Skin of body (tissue), 2 donors: Measurements from ENCODE around the gene MED13L. TPM values are rescaled to one million over a fixed set of nuclear protein-coding genes. Genes with fewer than 3 reads are reported as not detected.

Source experiments
- DNase-seq: peaks from one replicate; lab custom pipeline; 2025; lab: John Stamatoyannopoulos, UW
- total RNA-seq: library from RNA; depleted of rRNA; stranded (reverse); fragments of >200 nt; gene quantifications from one replicate; pipeline ENCODE4 v1.2.3, GENCODE V29; 2014

The MED13L gene
- total RNA-seq, 1 donor from 2014 or later, result 171 TPM

- DNase-seq, result no peak
These were observed 183.6 kb downstream of the MED13L start for GRCh38 chr12:116093915-116094314.

- no peak for DNase-seq
These were observed 184.7 kb downstream of the MED13L start for GRCh38 chr12:116092776-116093175.

GRCh38 chr12:116092162-116092561 lies 185.3 kb downstream of the MED13L start:
- DNase-seq, result no peak

- DNase-seq, result no peak
These were observed 185.9 kb downstream of the MED13L start for GRCh38 chr12:116091579-116091978.

GRCh38 chr12:116090516-116090915 lies 187.0 kb downstream of the MED13L start:
- DNase-seq, result no peak

GRCh38 chr12:116089080-116089479 lies 188.4 kb downstream of the MED13L start:
- no peak for DNase-seq

GRCh38 chr12:116087962-116088361 lies 189.5 kb downstream of the MED13L start:
- no peak for DNase-seq

GRCh38 chr12:116087399-116087798 lies 190.1 kb downstream of the MED13L start:
- DNase-seq, result no peak

- no peak for DNase-seq
These were observed 197.1 kb downstream of the MED13L start for GRCh38 chr12:116080415-116080814.

GRCh38 chr12:116078396-116078795 lies 199.1 kb downstream of the MED13L start:
- no peak for DNase-seq

- DNase-seq, result no peak
These were observed 200.1 kb downstream of the MED13L start for GRCh38 chr12:116077431-116077830.

GRCh38 chr12:116076399-116076798 lies 201.1 kb downstream of the MED13L start:
- no peak for DNase-seq

GRCh38 chr12:116074686-116075085 lies 202.8 kb downstream of the MED13L start:
- DNase-seq, result no peak

GRCh38 chr12:116071555-116072230 lies 205.8 kb downstream of the MED13L start:
- no peak for DNase-seq

GRCh38 chr12:116070444-116070843 lies 207.0 kb downstream of the MED13L start:
- DNase-seq, result no peak

- no peak for DNase-seq
These were observed 207.6 kb downstream of the MED13L start for GRCh38 chr12:116069943-116070342.

- DNase-seq, result no peak
These were observed 208.6 kb downstream of the MED13L start for GRCh38 chr12:116068853-116069252.

- DNase-seq, result no peak
These were observed 209.1 kb downstream of the MED13L start for GRCh38 chr12:116068371-116068770.

GRCh38 chr12:116067892-116068291 lies 209.6 kb downstream of the MED13L start:
- DNase-seq, result no peak

GRCh38 chr12:116066381-116067230 lies 210.9 kb downstream of the MED13L start:
- DNase-seq, result peak; percentile 13

- peak; percentile 18 for DNase-seq
These were observed 211.9 kb downstream of the MED13L start for GRCh38 chr12:116065606-116066005.

- DNase-seq, result no peak
These were observed 213.0 kb downstream of the MED13L start for GRCh38 chr12:116064493-116064892.

- no peak for DNase-seq
These were observed 214.8 kb downstream of the MED13L start for GRCh38 chr12:116062698-116063097.
